Psoas muscle (tissue), 8 donors: ENCODE results near the gene NUAK2. TPM values are rescaled to one million over a fixed set of nuclear protein-coding genes. Genes with fewer than 3 reads are reported as not detected.
A peak's percentile ranks its signal among the peaks of the same experiment; 100 is the strongest.

Experiments used
- ATAC-seq, 4 donors: fragments of 200-7000 bp; cut with Tn5 transposase; one replicate each; pipeline ENCODE4 v1.9.1; 2020; ENCODE audit warnings: moderate library complexity in 3 of 4, mild to moderate bottlenecking in 2 of 4
- DNase-seq, 2 donors: peaks; one replicate each; pipeline ENCODE4 v3.0.0-alpha.2; 2020
- H3K27ac ChIP-seq: fragments of 200-600 bp; one replicate; pipeline ENCODE4 v1.8.0; 2022
- H3K27me3 ChIP-seq, 3 donors: fragments of 200-600 bp in 1 of 3; one replicate each; pipeline versions ENCODE4 v1.6.1 to v1.8.0; 2013 to 2022; ENCODE audit warnings: low read length in 2 of 3, mild to moderate bottlenecking in 2 of 3, moderate library complexity in 1 of 3; ENCODE audit not compliant: insufficient read depth in 3 of 3
- H3K36me3 ChIP-seq, 2 donors: fragments of 200-600 bp in 1 of 2; one replicate each; pipeline versions ENCODE4 v1.6.1 to v1.8.0; 2013 to 2022; ENCODE audit warnings: low read depth in 1 of 2, mild to moderate bottlenecking in 1 of 2, moderate library complexity in 1 of 2; ENCODE audit not compliant: insufficient read depth in 1 of 2
- H3K4me1 ChIP-seq: fragments of 200-600 bp; one replicate; pipeline ENCODE4 v1.8.0; 2022
- H3K4me3 ChIP-seq: fragments of 200-600 bp; one replicate; pipeline ENCODE4 v1.8.0; 2022; ENCODE audit warnings: mild to moderate bottlenecking
- H3K9me3 ChIP-seq: fragments of 200-600 bp; one replicate; pipeline ENCODE4 v1.8.0; 2022
- CTCF ChIP-seq: fragments of 200-600 bp; IDR thresholded peaks from one replicate; pipeline ENCODE4 v1.8.0; 2022; ENCODE audit warnings: antibody characterized with exemption
- WGBS, 3 donors: extraction: QIAGEN DNeasy Blood & Tissue Kit; methylation state at CpG; one replicate each; pipeline versions ENCODE4 v1.1.6 to v1.1.7; 2013; 5-methylcytosine and 5-hydroxymethylcytosine counted together
- intact Hi-C, 2 donors: fragments of 100-400 bp; cut with DNase I; formaldehyde crosslinking; loops; one replicate each; pipeline versions ENCODE4 v1.11.0 to v1.14.2; 2022
- polyA plus RNA-seq, 3 donors: library from polyadenylated mRNA; stranded (reverse); fragments of 200-250 nt; gene quantifications; one replicate each; pipeline ENCODE4 v1.2.3, GENCODE V29; 2013
- total RNA-seq, 4 donors: library from RNA; stranded (reverse); fragmentation: NEBNext Ultra II Directional in 2 of 4; extraction: Animal tissue kit (Norgen Biotek cat#: 25700) in 2 of 4; gene quantifications; one replicate each; pipeline versions ENCODE4 v1.2.1 to v1.2.4, GENCODE V29; 2021 to 2023
- donor health status: healthy with polysubstance abuse.
- donor health status: DM: no; HTN: no; CAD: no; lungs with moderate emphysema.
- donor health status: Bipolar disorder and iron deficiency.
- donor health status: healthy.
- donor health status: DM: yes; HTN: yes; CAD: no.
- donor health status: DM: no; HTN: no; CAD: no.
- donor health status: DM: no; HTN: no; CAD: no.
- donor health status: DM: yes; HTN: yes; CAD: no.

The NUAK2 gene
- total and polyA plus RNA-seq, 7 donors = 0.20 to 1.3 (median 0.55) TPM

GRCh38 chr1:205258719-205259118 lies 62.8 kb downstream of the NUAK2 start:
- ATAC-seq (peak; percentile 61 to 79 (median 76)), DNase-seq (peak; percentile 48 to 75)
- Histone ChIP-seq H3K4me3 (peak overlapping the region; percentile 37), H3K4me1 (peaks cover 58% of the 10 kb centered on the region), H3K36me3 (no peaks in the 10 kb centered on the region), H3K27ac (peak overlapping the region; percentile 76), H3K9me3 (no peaks in the 10 kb centered on the region), H3K27me3 (no peaks in the 10 kb centered on the region)
- TF ChIP-seq CTCF = no peak
- intact Hi-C loops = loop anchor here (5.0 to 10.0 kb wide), 5 partner anchors 36 to 284 kb away; no protein-coding TSS in a partner anchor
- 35 to 67% (median 37%) methylated on average over 8 of the region's 8 CpGs for WGBS, 3 donors

- Histone ChIP-seq H3K27ac (peak overlapping the region; percentile 76), H3K4me1 (peaks cover 62% of the 10 kb centered on the region), H3K27me3 (no peaks in the 10 kb centered on the region), H3K9me3 (no peaks in the 10 kb centered on the region), H3K4me3 (peak overlapping the region; percentile 37), H3K36me3 (no peaks in the 10 kb centered on the region)
- no peak for TF ChIP-seq CTCF
- intact Hi-C loops = loop anchor here (5.0 to 10.0 kb wide), 5 partner anchors 36 to 283 kb away; no protein-coding TSS in a partner anchor
- no peak for DNase-seq
- ATAC-seq = peak in 2 of 4 donors; percentile 18 to 27
- 67 to 76% (median 74%) methylated on average over 7 of the region's 7 CpGs for WGBS, 3 donors
These were observed 63.3 kb downstream of the NUAK2 start for GRCh38 chr1:205258261-205258691.

- Histone ChIP-seq H3K9me3 (no peaks in the 10 kb centered on the region), H3K27ac (peak overlapping the region; percentile 76), H3K4me1 (peaks cover 67% of the 10 kb centered on the region)
These were observed 63.8 kb downstream of the NUAK2 start for GRCh38 chr1:205257735-205258134.

GRCh38 chr1:205256951-205257625 lies 64.5 kb downstream of the NUAK2 start:
- TF ChIP-seq CTCF = no peak
- WGBS, 3 donors = 83 to 90% (median 87%) methylated on average over 19 of the region's 19 CpGs
- Histone ChIP-seq H3K4me1 (peaks cover 67% of the 10 kb centered on the region), H3K9me3 (no peaks in the 10 kb centered on the region), H3K36me3 (no peaks in the 10 kb centered on the region), H3K27me3 (no peaks in the 10 kb centered on the region), H3K4me3 (no peak overlapping the region), H3K27ac (no peak overlapping the region)
- no peak for ATAC-seq
- intact Hi-C loops = loop anchor here (1.0 to 10.0 kb wide), 6 partner anchors 28 to 282 kb away; no protein-coding TSS in a partner anchor
- no peak for DNase-seq

More at GRCh38 chr1:205257735-205258134, 63.8 kb downstream of the NUAK2 start:
- intact Hi-C loops = loop anchor here (5.0 to 10.0 kb wide), 5 partner anchors 35 to 283 kb away; no protein-coding TSS in a partner anchor
- no peak for DNase-seq
- 84 to 86% (median 86%) methylated on average over 2 of the region's 2 CpGs for WGBS, 3 donors
- no peaks in the 10 kb centered on the region for H3K27me3 ChIP-seq
- no peak for ATAC-seq
- no peak overlapping the region for H3K4me3 ChIP-seq
- no peak for TF ChIP-seq CTCF
- H3K36me3 ChIP-seq = no peaks in the 10 kb centered on the region
